Femur (tissue), 1 donor: ENCODE results near the gene NLGN3.
A peak's percentile ranks its signal among the peaks of the same experiment; 100 is the strongest.

Experiments used
- DNase-seq: peaks from one replicate; pipeline ENCODE4 v3.0.0-alpha.2; 2017

Gene NLGN3

GRCh38 chrX:71144651-71145050 lies at the start of gene NLGN3:
Gene NLGN3 (plus strand): TSS chrX:71144841. CDS start chrX:71147750, 2,909 bp downstream.
- DNase-seq = peak; percentile 40

DNA sequence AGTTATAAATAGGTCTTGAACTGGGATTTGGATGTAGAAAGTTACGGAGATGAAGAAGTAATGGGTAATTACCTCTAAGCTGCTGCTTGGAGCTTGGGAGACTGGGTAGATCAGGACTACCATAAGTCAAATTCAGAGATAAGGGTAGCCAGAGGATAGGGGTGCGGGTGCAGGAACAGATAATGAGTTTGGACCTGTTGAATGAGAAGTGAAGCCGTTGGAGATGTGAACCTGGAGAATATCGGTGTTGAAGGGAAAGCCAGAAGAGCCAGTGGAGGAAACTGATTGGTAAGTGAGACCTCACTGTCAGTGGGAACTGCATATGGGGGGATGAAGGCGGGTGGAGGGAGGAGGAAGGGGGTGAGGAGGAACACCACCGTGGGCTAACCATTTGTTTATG lies 49.6 kb upstream of the NLGN3 start:
- DNase-seq = no peak

DNA sequence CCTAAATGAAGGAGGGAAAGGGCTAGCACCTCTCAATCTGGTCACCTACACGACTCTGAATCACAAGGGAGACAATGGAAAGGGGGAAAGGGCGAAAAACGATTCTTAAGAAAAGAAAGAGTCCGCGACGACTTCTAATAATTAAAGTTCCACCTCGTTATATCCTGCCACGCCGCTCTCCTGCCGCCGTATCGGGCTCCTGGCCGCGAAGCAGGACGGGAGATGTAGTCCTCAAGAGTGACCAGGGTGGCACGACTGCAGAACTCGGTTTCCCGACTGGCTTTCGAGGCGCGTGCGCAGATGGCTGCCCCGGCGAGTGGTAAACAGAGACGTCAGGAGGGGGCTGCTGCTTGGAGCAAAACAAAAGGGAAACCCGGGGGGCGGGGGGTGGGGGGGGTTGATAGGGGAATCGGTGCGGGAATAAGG lies 49.1 kb upstream of the NLGN3 start, which contains the start of gene FOXO4:
TSS of gene FOXO4 (plus strand) at position 297 of the 426 bp plus-strand sequence. CDS start 678 bp downstream, outside the sequence.
- peak; percentile 95 for DNase-seq

GRCh38 chrX:71095981-71096759 lies 48.5 kb upstream of the NLGN3 start:
- DNase-seq = no peak

DNA sequence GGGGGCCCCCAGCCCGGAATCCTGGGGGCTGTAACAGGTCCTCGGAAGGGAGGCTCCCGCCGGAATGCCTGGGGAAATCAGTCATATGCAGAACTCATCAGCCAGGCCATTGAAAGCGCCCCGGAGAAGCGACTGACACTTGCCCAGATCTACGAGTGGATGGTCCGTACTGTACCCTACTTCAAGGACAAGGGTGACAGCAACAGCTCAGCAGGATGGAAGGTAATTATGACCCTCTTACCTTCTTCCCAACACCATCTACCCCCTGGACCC lies 47.9 kb upstream of the NLGN3 start:
- no peak for DNase-seq

GRCh38 chrX:71098302-71098701 lies 46.3 kb upstream of the NLGN3 start:
- DNase-seq = peak; percentile 59

DNA sequence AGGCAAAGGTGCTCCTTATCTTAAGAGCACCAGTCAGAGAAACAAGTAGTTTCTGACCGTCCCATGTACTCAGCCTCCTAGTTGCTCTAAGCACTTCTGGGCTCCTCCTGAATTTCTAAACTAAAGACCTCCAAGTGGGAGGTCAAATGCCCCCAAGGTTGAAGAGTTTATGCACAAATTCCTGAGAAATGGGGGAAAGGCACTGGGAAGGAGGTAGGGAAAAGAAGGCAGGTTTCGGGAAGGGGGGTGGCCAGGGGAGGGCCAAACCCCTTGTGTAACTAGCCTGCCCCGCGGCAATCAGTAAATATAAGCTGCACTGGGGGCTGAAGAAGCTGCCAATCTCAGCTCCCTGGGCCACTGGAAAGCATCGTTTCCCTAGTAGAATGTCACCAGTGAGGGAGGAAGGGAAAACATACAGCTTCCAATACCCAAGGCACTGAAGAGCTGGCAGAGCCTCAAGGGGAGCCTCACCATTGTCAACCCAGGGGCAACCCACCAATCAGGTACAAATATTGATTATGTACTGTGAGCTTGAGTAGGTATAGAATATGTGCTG lies 45.6 kb upstream of the NLGN3 start:
- DNase-seq = no peak

DNA sequence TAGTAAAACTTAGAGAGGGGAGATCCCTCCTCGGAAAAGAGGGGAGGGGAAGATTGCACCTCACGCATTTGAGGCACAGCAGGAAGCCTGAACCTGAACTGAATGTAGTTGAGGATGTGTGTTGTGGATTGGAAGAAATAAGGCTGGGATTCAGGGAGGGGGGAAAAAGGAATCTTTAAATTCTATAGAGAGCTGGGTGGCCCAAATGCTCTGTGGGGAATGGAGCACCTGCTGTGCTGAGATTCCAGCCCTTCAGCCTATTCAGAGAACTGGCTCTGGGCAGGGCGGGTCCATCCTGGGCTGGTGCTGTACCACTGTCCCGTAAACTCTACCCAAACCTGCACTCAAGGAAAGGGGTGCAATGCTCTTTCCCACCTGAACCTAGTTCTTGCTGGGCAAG lies 44.9 kb upstream of the NLGN3 start:
- no peak for DNase-seq

- no peak for DNase-seq
Measured at GRCh38 chrX:71100581-71101505, 43.8 kb upstream of the NLGN3 start.

DNA sequence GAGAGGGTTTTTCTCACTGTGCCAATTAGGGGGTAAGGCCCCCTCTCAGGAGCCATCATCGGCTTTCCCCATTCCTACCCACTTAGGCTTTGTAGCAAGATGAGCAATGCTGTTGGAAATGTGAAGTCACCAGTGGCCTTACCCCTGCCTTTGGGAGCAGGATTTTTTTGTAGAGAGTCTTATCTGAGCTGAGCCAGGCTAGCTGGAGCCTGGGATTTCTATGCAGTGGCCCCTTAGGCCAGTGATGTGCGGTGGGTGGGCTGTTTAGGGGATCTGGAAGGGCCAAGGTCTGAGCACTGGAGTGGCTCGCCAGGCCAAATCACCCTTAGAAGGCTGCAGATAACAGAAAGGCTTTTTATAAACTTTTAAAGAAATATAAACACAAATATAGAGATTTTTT lies 42.3 kb upstream of the NLGN3 start:
- no peak for DNase-seq

- DNase-seq = peak; percentile 71
Measured at GRCh38 chrX:71103110-71103983, 41.3 kb upstream of the NLGN3 start.

- DNase-seq = no peak
Measured at GRCh38 chrX:71105628-71106027, 39.0 kb upstream of the NLGN3 start.

DNA sequence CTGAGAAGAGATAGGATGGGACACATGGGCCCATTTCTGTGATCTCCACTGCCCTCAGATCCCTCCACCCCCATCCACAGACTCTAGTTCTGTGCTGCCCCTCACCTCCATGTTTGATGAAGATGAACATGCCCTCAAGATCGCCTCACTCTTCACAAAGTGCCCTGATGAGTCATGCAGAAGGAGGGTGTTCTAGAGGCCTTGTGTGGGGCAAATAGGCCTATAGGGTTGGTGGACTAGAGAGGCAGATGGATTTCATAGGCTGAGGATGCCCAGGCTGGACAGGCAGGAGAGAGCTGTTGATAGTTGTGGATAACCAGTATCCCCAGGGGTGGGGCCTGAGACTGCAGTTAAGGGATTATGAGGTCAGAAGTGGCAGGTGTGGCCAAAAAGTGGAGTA lies 38.2 kb upstream of the NLGN3 start, which contains the start of gene CXorf65:
TSS of gene CXorf65 (minus strand) at position 314 of the 400 bp plus-strand sequence. CDS start at position 130, 184 bp downstream.
- DNase-seq = no peak

DNA sequence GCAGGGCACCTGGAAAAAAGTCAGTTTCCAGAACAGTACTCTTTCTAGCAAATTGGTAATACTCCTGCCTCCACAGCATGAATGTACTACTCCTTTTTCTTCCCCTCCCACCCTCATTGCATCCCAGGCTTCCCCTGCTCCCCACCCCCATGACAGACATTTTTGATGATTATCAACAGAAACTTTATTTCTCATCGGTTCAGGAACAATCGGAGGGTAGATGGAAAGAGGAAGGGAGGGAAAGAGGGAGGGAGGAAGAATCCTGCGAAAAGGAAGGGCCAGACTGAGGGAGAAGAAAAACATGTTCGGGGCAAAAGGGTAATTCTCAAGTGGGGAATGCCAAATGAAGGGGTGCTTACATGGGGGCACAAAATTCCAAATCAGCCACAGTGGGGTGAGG lies 37.4 kb upstream of the NLGN3 start:
- DNase-seq = no peak

DNA sequence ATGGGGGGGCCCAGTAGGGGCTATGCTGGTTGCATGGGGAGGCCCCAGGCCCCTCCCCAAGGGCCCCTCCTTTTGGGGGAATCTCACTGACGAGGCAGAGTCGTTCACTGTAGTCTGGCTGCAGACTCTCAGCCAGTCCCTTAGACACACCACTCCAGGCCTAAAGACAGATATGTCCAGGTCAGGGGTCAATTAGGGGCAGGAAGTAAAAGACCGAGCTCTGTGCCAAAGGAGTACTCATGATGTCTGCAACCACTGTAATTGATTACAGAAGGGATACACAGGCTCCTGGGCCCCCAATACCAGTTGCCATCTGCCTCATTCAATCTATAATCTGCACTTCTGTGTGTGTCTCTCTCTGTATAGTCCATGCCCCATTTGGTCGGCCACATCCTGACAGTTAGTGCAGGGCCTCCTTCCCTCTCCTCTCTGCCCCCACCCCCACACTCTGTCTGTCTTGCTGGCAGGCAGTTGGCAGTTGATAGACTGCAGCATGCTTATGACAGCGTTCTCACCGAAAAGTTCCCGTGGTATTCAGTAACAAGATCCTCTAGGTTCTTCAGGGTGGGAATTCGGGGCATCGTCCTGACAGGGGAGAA lies 36.8 kb upstream of the NLGN3 start:
- DNase-seq = peak; percentile 41

DNA sequence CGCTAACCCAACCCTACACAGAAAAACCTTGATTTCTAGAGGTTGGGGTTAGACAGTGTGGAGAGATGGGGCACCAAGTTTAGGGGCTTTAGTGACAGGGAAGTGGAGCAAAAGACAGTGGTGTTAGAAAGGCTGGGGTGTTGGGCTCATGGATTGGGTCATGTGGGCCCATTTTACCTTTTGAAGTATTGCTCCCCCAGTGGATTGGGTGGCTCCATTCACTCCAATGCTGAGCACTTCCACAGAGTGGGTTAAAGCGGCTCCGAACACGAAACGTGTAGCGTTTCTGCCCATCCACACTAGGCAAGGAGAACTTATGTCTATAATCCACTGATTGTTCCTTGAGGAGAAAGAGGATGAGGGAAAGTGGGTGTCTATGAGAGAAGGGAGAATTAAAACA lies 35.6 kb upstream of the NLGN3 start:
- DNase-seq = no peak

- DNase-seq = peak; percentile 38
Measured at GRCh38 chrX:71111141-71111843, 33.3 kb upstream of the NLGN3 start, which contains the start of gene IL2RG. Gene IL2RG (minus strand): TSS chrX:71111577. CDS start chrX:71111539, 38 bp downstream.

DNA sequence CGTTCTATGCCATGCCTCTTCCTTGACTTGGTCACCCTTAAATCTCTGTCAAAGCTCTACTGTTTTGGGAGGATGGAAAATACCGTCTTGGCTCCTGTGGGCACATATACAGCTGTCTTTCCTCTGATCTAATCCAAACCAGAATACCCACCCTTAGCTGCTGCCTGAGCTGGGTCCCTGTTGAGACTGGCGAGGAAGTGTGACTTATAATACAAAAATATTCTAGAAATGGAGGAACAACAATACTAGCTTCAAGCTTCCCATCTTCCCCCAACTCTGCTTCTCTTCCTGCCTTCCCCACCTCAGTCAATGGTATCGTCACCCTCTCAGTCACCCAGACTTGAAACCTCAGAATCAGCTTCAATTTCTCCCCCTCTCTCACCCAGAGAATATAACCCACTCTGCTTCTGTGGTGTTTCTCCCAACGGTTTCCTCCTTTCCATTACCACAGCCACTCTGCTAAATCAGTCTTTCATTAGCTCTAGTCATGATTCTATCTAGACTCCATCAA lies 32.7 kb upstream of the NLGN3 start:
- no peak for DNase-seq

DNA sequence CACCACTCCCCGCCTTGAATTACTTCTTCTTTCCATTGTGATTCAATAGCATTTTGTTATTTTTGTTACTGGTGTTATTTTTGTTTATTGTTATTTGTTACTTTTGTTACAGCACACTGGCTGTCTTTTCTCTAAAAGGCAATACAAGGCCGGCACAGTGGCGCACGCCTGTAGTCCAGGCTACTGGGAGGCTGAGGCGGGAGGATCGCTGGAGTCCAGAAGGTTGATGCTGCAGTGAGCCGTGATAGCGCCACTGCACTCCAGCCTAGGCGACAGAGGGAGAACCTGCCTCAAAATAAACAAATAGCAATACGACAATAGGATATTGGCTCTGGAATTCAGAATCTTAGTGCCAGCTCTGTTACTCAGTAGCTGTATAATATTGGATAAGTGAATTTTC lies 27.3 kb upstream of the NLGN3 start:
- DNase-seq = no peak

- peak; percentile 93 for DNase-seq
Measured at GRCh38 chrX:71118032-71118984, 26.3 kb upstream of the NLGN3 start, which contains the start of gene MED12. Gene MED12 (plus strand): TSS chrX:71118596. CDS start chrX:71118755, 159 bp downstream.
